ENCODE results near the gene TUBB6. TPM values are rescaled to one million over a fixed set of nuclear protein-coding genes. Genes with fewer than 3 reads are reported as not detected.
A peak's percentile ranks its signal among the peaks of the same experiment; 100 is the strongest.

The TUBB6 gene
- total and polyA plus RNA-seq, 2 donors (not counting 1 experiment from before 2014, with no cell fraction given) = 30.4 to 58.7 TPM

DNA sequence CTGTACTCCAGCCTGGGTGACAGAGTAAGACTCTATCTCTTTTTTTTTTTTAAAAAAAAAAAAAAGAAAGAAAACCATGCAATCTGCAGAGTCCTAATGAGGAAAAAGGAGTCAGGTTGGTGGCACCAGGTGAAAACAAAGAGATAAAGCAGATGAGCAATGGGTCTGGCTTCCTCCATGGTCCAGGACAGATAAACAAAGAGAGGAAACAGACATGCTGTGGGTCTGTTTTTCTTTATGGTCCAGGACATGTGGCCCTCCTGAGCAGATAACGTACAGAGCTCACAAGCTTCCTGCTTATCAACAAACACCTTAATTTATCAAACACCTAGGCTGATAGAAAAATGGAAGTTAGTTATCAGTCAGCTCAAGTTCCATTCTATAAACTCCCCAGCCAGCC lies 24.4 kb upstream of the TUBB6 start:
- peaks cover 26% of the 10 kb centered on the region for H3K27me3 Mint-ChIP-seq
- H3K27me3 ChIP-seq (replicated peaks in 1 of 4; ENCODE audit: control extremely low read depth in 1 of 4, control insufficient read depth in 3 of 4, insufficient read depth in 4 of 4, low read length in 3 of 4) = peaks cover 0 to 31% (median 11%) of the 10 kb centered on the region in 4 experiments
- H3K36me3 ChIP-seq (replicated peaks in 1 of 2; ENCODE audit: control extremely low read depth in 1 of 2, control insufficient read depth in 1 of 2, extremely low read depth in 1 of 2, insufficient read depth in 2 of 2, low read length in 1 of 2) = no peaks in the 10 kb centered on the region
- H3K4me2 ChIP-seq (replicated peaks; ENCODE audit: low read depth, low read length, poor library complexity, severe bottlenecking) = no peak overlapping the region
- ChIA-PET POLR2A (no interaction called here), CTCF (interaction anchor here (0.5 to 1.1 kb wide), 2 partner anchors 400 to 651 kb away, joined by 3 read pairs; no protein-coding TSS in a partner anchor)
- no peak overlapping the region for H3K27ac ChIP-seq (ENCODE audit: low read length in 2 of 2)
- peaks cover 8% of the 10 kb centered on the region for H3K4me1 Mint-ChIP-seq
- TF ChIP-seq CTCF (IDR thresholded peaks at IDR 0.05) (no peak), EZH2 (IDR thresholded peaks at IDR 0.05; ENCODE audit: borderline replicate concordance, insufficient read depth, low read depth, low read length, poor library complexity, severe bottlenecking) (no peak)
- no CpG with 5 or more reads among the region's 1 CpG for WGBS (ENCODE audit: insufficient coverage)
- H3K9me3 ChIP-seq (ENCODE audit: control extremely low read depth in 1 of 3, control insufficient read depth in 2 of 3, insufficient read depth in 1 of 3, low read length in 2 of 3) = peaks cover 0 to 5% (median 0%) of the 10 kb centered on the region in 3 donors
- H4K20me1 ChIP-seq (ENCODE audit: control insufficient read depth, insufficient read depth, low read length, poor library complexity, severe bottlenecking) = no peaks in the 10 kb centered on the region
- H3K4me1 ChIP-seq (ENCODE audit: control insufficient read depth in 2 of 2, insufficient read depth in 2 of 2, low read length in 2 of 2) = peaks cover 14% of the 10 kb centered on the region in 2 donors
- ATAC-seq (ENCODE audit: low read depth) = no peak
- H3K4me3 ChIP-seq (ENCODE audit: control extremely low read depth in 1 of 5, extremely low read depth in 1 of 5, insufficient read depth in 1 of 5, low read depth in 2 of 5, low read length in 4 of 5) = no peak overlapping the region
- H3K9me3 Mint-ChIP-seq (ENCODE audit: insufficient read depth) = no peaks in the 10 kb centered on the region
- H3K79me2 ChIP-seq (ENCODE audit: control insufficient read depth, insufficient read depth, low read length) = no peaks in the 10 kb centered on the region
- no peak overlapping the region for H2AFZ ChIP-seq (ENCODE audit: insufficient read depth, low read depth, low read length, poor library complexity, severe bottlenecking)
- no peak overlapping the region for H3K4me3 Mint-ChIP-seq
- no peak overlapping the region for H3K9ac ChIP-seq (ENCODE audit: low read length)
- DNase-seq = no peak
- H3K27ac Mint-ChIP-seq = no peak overlapping the region
- intact Hi-C loops (cut with micrococcal nuclease) = no loop called here

DNA sequence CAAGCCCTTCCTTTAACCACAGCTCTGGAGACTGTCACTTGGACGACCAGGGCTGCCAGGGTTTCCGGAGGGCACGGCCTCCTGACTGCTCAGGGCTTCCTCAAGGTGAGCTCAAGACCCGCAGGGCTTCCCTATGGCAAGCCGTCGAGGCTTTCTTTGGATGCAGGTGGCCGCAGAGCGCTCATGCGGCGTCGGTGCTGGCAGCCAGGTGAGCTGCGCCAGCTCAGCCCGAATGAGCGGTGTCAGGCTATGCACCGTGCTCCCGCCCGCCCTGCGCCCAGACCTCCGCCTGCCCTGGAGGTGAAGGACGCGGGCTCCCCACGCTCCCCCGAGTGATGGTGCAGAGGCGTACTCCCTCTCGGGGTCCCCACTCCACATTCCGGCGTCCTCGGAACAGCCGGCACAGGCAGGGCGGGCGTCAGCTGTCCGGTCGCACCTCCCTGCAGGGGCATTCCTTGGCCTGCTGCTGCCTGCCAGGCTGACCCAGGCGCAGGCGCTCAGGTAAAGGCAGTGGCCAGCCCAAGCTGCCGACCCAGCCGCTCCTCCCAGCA lies 20.8 kb upstream of the TUBB6 start:
- Histone ChIP-seq H3K27me3 (replicated peaks in 1 of 4; ENCODE audit: control extremely low read depth in 1 of 4, control insufficient read depth in 3 of 4, insufficient read depth in 4 of 4, low read length in 3 of 4) (peaks cover 0 to 43% (median 15%) of the 10 kb centered on the region in 4 experiments), H3K79me2 (ENCODE audit: control insufficient read depth, insufficient read depth, low read length) (no peaks in the 10 kb centered on the region), H3K36me3 (replicated peaks in 1 of 2; ENCODE audit: control extremely low read depth in 1 of 2, control insufficient read depth in 1 of 2, extremely low read depth in 1 of 2, insufficient read depth in 2 of 2, low read length in 1 of 2) (no peaks in the 10 kb centered on the region), H3K4me1 (ENCODE audit: control insufficient read depth in 2 of 2, insufficient read depth in 2 of 2, low read length in 2 of 2) (peaks cover 14% of the 10 kb centered on the region in 2 donors), H3K27ac (ENCODE audit: low read length in 2 of 2) (no peak overlapping the region), H3K4me2 (replicated peaks; ENCODE audit: low read depth, low read length, poor library complexity, severe bottlenecking) (peak overlapping the region; percentile 66), H4K20me1 (ENCODE audit: control insufficient read depth, insufficient read depth, low read length, poor library complexity, severe bottlenecking) (no peaks in the 10 kb centered on the region), H2AFZ (ENCODE audit: insufficient read depth, low read depth, low read length, poor library complexity, severe bottlenecking) (peak overlapping the region; percentile 50), H3K4me3 (ENCODE audit: control extremely low read depth in 1 of 5, extremely low read depth in 1 of 5, insufficient read depth in 1 of 5, low read depth in 2 of 5, low read length in 4 of 5) (peak overlapping the region in 1 of 5 experiments; percentile 27), H3K9me3 (ENCODE audit: control extremely low read depth in 1 of 3, control insufficient read depth in 2 of 3, insufficient read depth in 1 of 3, low read length in 2 of 3) (peaks cover 0 to 5% (median 0%) of the 10 kb centered on the region in 3 donors), H3K9ac (ENCODE audit: low read length) (no peak overlapping the region)
- H3K27ac Mint-ChIP-seq = no peak overlapping the region
- ChIA-PET CTCF (interaction anchor here (1.9 kb wide), 1 partner anchor 15 kb away, joined by 5 read pairs; no protein-coding TSS in a partner anchor), POLR2A (no interaction called here)
- TF ChIP-seq CTCF (IDR thresholded peaks at IDR 0.05) (no peak), EZH2 (IDR thresholded peaks at IDR 0.05; ENCODE audit: borderline replicate concordance, insufficient read depth, low read depth, low read length, poor library complexity, severe bottlenecking) (no peak)
- intact Hi-C loops (cut with micrococcal nuclease) = no loop called here
- peaks cover 46% of the 10 kb centered on the region for H3K27me3 Mint-ChIP-seq
- WGBS (ENCODE audit: insufficient coverage) = 27% methylated on average over 37 of the region's 37 CpGs
- H3K4me3 Mint-ChIP-seq = no peak overlapping the region
- H3K9me3 Mint-ChIP-seq (ENCODE audit: insufficient read depth) = no peaks in the 10 kb centered on the region
- ATAC-seq (ENCODE audit: low read depth) (no peak), DNase-seq (no peak)
- peaks cover 8% of the 10 kb centered on the region for H3K4me1 Mint-ChIP-seq
